ENCODE results near the gene IER5.
"Not testable (repeated sequence)": the region's sequence is repeated elsewhere in the genome, so short reads cannot be mapped to it uniquely, and the experiment has no call there.

IER5 gene

DNA sequence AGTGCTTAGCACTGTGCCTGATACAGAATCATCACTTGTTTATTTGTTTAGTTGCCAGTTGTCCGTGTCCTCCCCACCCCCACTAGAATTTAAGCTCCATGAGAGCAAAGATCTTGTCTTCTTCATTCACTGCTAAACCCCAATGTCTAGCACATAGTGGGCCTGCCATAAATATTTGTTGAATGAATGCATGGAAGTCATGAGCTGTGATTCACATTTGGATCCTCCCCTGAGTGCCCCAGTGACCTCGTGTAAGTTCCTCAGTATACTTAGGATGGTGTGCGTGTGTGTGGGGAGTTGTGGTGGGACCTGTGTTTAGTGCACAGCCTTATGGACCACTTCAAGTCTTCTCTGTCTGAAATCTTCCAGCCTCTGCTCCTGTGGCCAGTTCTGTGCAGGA lies 23.1 kb downstream of the IER5 start:
- H3K9me3 ChIP-seq (ENCODE audit: control insufficient read depth, low read depth, low read length), result no peaks in the 10 kb centered on the region
- no peaks in the 10 kb centered on the region for H3K36me3 ChIP-seq (ENCODE audit: control insufficient read depth, low read depth, low read length)
- no peak overlapping the region for H3K9ac ChIP-seq (ENCODE audit: low read length)
- H3K4me1 ChIP-seq (ENCODE audit: control insufficient read depth, low read depth, low read length), result peaks cover 8% of the 10 kb centered on the region
- H3K27me3 ChIP-seq (ENCODE audit: control insufficient read depth, insufficient read depth, low read length), result peaks cover 21% of the 10 kb centered on the region
- no peak overlapping the region for H3K4me3 ChIP-seq (ENCODE audit: low read length)
- no peak overlapping the region for H3K27ac ChIP-seq (ENCODE audit: low read length)

- peaks cover 14% of the 10 kb centered on the region for H3K27me3 ChIP-seq (ENCODE audit: control insufficient read depth, insufficient read depth, low read length)
- no peak overlapping the region for H3K27ac ChIP-seq (ENCODE audit: low read length)
- H3K36me3 ChIP-seq (ENCODE audit: control insufficient read depth, low read depth, low read length), result no peaks in the 10 kb centered on the region
- H3K4me3 ChIP-seq (ENCODE audit: low read length), result no peak overlapping the region
- peaks cover 12% of the 10 kb centered on the region for H3K4me1 ChIP-seq (ENCODE audit: control insufficient read depth, low read depth, low read length)
- no peaks in the 10 kb centered on the region for H3K9me3 ChIP-seq (ENCODE audit: control insufficient read depth, low read depth, low read length)
- H3K9ac ChIP-seq (ENCODE audit: low read length), result no peak overlapping the region
These were observed 23.8 kb downstream of the IER5 start for GRCh38 chr1:181112071-181112929.

- Histone ChIP-seq H3K4me1 (ENCODE audit: control insufficient read depth, low read depth, low read length) (peaks cover 20% of the 10 kb centered on the region), H3K9ac (ENCODE audit: low read length) (no peak overlapping the region), H3K36me3 (ENCODE audit: control insufficient read depth, low read depth, low read length) (no peaks in the 10 kb centered on the region), H3K27ac (ENCODE audit: low read length) (no peak overlapping the region), H3K9me3 (ENCODE audit: control insufficient read depth, low read depth, low read length) (no peaks in the 10 kb centered on the region), H3K27me3 (ENCODE audit: control insufficient read depth, insufficient read depth, low read length) (peaks cover 5% of the 10 kb centered on the region), H3K4me3 (ENCODE audit: low read length) (no peak overlapping the region)
These were observed 24.6 kb downstream of the IER5 start for GRCh38 chr1:181113059-181113641.

- Histone ChIP-seq H3K4me3 (ENCODE audit: low read length) (no peak overlapping the region), H3K4me1 (ENCODE audit: control insufficient read depth, low read depth, low read length) (peaks cover 14% of the 10 kb centered on the region), H3K27ac (ENCODE audit: low read length) (no peak overlapping the region), H3K9me3 (ENCODE audit: control insufficient read depth, low read depth, low read length) (no peaks in the 10 kb centered on the region), H3K27me3 (ENCODE audit: control insufficient read depth, insufficient read depth, low read length) (no peaks in the 10 kb centered on the region), H3K9ac (ENCODE audit: low read length) (no peak overlapping the region), H3K36me3 (ENCODE audit: control insufficient read depth, low read depth, low read length) (no peaks in the 10 kb centered on the region)
These were observed 26.3 kb downstream of the IER5 start for GRCh38 chr1:181114574-181115367.

DNA sequence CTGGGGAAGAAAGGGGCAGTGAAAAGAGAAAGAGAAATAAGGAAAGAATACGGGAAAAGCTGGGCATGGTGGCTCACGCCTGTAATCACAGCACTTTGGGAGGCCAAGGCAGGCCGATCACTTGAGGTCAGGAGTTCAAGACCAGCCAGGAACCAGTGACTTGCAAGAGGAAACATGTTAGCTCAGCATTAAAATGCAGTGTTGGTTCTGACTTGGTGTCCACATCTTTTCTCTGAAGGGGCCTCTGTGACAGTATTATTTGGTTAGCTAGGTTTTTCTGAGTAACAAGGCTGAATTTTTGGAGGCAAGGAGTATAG lies 26.8 kb downstream of the IER5 start:
- Histone ChIP-seq H3K36me3 (ENCODE audit: control insufficient read depth, low read depth, low read length) (no peaks in the 10 kb centered on the region), H3K9me3 (ENCODE audit: control insufficient read depth, low read depth, low read length) (no peaks in the 10 kb centered on the region), H3K27me3 (ENCODE audit: control insufficient read depth, insufficient read depth, low read length) (no peaks in the 10 kb centered on the region), H3K27ac (ENCODE audit: low read length) (no peak overlapping the region), H3K4me3 (ENCODE audit: low read length) (no peak overlapping the region), H3K9ac (ENCODE audit: low read length) (no peak overlapping the region), H3K4me1 (ENCODE audit: control insufficient read depth, low read depth, low read length) (peaks cover 13% of the 10 kb centered on the region)

DNA sequence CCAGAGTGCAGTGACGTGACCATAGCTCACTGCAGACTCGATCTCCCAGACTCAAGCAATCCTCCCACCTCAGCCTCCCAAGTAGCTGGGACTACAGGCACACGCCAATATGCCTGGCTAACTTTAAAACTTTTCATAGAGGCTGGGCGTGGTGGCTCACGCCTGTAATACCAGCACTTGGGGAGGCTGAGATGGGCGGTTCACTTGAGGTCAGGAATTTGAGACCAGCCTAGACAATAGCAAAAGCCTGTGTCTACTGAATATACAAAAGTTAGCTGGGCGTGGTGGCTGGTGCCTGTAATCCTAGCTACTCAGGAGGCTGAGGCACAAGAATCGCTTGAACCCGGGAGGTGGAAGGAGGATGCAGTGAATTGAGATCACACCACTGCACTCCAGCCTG lies 27.5 kb downstream of the IER5 start:
- not testable (repeated sequence) for H3K36me3 ChIP-seq (ENCODE audit: control insufficient read depth, low read depth, low read length); H3K9me3 ChIP-seq (ENCODE audit: control insufficient read depth, low read depth, low read length); H3K27ac ChIP-seq (ENCODE audit: low read length); H3K4me3 ChIP-seq (ENCODE audit: low read length); H3K27me3 ChIP-seq (ENCODE audit: control insufficient read depth, insufficient read depth, low read length); H3K9ac ChIP-seq (ENCODE audit: low read length)
- H3K4me1 ChIP-seq (ENCODE audit: control insufficient read depth, low read depth, low read length), result peaks cover 13% of the 10 kb centered on the region

DNA sequence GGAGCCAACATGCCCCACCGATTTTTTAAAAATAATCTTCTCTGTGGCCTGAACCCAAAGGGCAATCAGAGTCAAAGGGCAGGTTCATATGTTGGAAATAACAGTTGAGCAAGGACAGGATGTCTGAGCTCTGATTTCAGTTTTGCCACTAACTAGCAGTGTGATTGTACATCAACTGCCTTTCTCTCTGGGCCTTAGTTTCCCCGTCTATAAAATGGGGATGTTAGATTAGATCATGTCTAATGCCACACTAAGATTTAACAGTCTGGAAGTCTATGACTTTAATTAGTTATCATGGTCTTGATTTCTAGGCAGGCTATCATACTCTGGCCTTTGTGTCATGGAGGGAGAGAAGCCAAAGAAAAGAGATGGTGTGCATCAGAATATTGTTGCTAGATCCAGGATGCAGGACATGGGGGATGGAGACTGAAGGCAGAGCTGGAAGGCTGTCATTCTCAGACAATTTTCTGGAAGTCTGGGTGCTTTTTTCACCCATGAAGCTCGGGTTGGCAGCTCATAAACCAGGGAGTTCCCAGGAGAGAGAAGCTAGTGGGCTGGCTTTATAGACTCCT lies 28.4 kb downstream of the IER5 start:
- H3K9me3 ChIP-seq (ENCODE audit: control insufficient read depth, low read depth, low read length), result no peaks in the 10 kb centered on the region
- H3K9ac ChIP-seq (ENCODE audit: low read length), result no peak overlapping the region
- H3K4me1 ChIP-seq (ENCODE audit: control insufficient read depth, low read depth, low read length), result peaks cover 13% of the 10 kb centered on the region
- no peaks in the 10 kb centered on the region for H3K27me3 ChIP-seq (ENCODE audit: control insufficient read depth, insufficient read depth, low read length)
- no peaks in the 10 kb centered on the region for H3K36me3 ChIP-seq (ENCODE audit: control insufficient read depth, low read depth, low read length)
- H3K27ac ChIP-seq (ENCODE audit: low read length), result no peak overlapping the region
- no peak overlapping the region for H3K4me3 ChIP-seq (ENCODE audit: low read length)

GRCh38 chr1:181117648-181118449 lies 29.3 kb downstream of the IER5 start:
- Histone ChIP-seq H3K9me3 (ENCODE audit: control insufficient read depth, low read depth, low read length) (no peaks in the 10 kb centered on the region), H3K27me3 (ENCODE audit: control insufficient read depth, insufficient read depth, low read length) (no peaks in the 10 kb centered on the region), H3K4me3 (ENCODE audit: low read length) (no peak overlapping the region), H3K27ac (ENCODE audit: low read length) (no peak overlapping the region), H3K9ac (ENCODE audit: low read length) (no peak overlapping the region), H3K4me1 (ENCODE audit: control insufficient read depth, low read depth, low read length) (peaks cover 13% of the 10 kb centered on the region), H3K36me3 (ENCODE audit: control insufficient read depth, low read depth, low read length) (no peaks in the 10 kb centered on the region)

DNA sequence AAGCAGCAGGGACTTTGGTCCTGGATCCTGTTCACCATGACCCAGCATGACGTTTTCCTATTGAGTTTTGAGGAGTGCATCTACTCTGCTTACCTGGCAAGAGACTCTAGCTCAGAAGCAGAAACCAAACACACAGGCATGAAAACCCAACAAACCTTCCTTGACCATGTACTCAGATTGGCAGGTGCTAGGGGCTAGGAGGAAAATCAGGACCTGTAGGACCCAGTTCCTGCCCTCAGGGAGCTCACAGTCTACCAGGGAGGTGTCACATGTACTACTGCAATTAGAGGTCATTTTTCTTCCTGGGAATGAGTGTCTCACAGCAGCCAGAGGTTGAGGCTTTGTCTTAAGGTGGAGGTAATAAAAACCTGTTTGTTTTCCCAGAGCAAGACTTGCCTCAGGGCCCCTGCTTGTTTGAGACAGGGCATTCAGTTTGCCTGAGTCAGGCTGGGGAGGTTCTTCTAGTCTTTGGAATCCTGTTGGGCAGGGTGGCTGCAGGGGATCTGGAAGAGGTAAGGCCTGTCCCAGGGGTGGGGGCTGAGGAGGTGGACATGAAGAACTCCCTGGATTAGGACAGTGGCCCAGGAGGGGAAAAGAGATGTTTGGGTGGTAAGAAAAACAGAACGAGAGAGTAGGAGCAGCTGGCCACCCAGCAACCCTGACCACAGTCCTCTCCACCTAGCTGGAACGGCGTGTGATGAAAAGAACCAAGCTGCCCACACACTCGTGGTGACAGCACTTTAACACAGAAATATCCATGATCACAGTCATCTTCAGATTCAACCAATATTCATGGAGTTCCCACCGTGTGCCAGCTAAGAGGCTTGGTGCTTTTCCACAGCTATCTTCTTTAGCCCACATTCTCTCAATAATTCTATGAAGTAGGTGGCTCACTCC lies 30.8 kb downstream of the IER5 start:
- Histone ChIP-seq H3K9ac (ENCODE audit: low read length) (no peak overlapping the region), H3K27ac (ENCODE audit: low read length) (no peak overlapping the region), H3K4me3 (ENCODE audit: low read length) (no peak overlapping the region), H3K36me3 (ENCODE audit: control insufficient read depth, low read depth, low read length) (no peaks in the 10 kb centered on the region), H3K4me1 (ENCODE audit: control insufficient read depth, low read depth, low read length) (peaks cover 13% of the 10 kb centered on the region), H3K9me3 (ENCODE audit: control insufficient read depth, low read depth, low read length) (no peaks in the 10 kb centered on the region), H3K27me3 (ENCODE audit: control insufficient read depth, insufficient read depth, low read length) (no peaks in the 10 kb centered on the region)

DNA sequence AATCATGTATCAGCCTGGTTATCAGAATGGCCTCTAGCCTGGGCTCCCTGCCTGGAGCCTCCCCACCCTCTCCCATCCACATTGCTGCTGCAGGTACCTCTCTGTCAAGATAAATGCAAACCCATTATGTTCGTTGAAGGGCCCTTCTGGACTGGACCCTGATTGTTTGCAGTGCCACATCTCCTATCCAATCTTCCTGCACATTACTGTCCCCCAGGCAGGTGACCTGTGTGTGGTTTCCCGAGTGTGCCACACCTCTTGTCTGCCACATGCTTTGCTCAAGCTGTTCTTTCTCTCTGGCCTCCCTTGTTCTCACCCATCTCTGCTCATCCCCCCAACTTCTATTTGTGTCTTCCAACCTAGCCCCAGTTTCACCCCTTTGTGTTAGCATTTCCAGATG lies 32.4 kb downstream of the IER5 start:
- no peak overlapping the region for H3K27ac ChIP-seq (ENCODE audit: low read length)
- H3K4me1 ChIP-seq (ENCODE audit: control insufficient read depth, low read depth, low read length), result peaks cover 13% of the 10 kb centered on the region
- H3K4me3 ChIP-seq (ENCODE audit: low read length), result no peak overlapping the region
- H3K9me3 ChIP-seq (ENCODE audit: control insufficient read depth, low read depth, low read length), result no peaks in the 10 kb centered on the region
- H3K36me3 ChIP-seq (ENCODE audit: control insufficient read depth, low read depth, low read length), result no peaks in the 10 kb centered on the region
- H3K27me3 ChIP-seq (ENCODE audit: control insufficient read depth, insufficient read depth, low read length), result no peaks in the 10 kb centered on the region
- H3K9ac ChIP-seq (ENCODE audit: low read length), result no peak overlapping the region

Data from iPS-18a (cell line).